IPS DF 6.9 (cell line): ENCODE measurements around the gene TRIML2.

ENCODE experiments used
- DNase-seq: peaks from one replicate; pipeline ENCODE4 v3.0.0-alpha.2; 2013; ENCODE audit warnings: low read depth, low spot score
- H3K27ac ChIP-seq: one replicate; pipeline ENCODE4 v1.5.1; 2013; ENCODE audit warnings: low read length, control low read depth
- H3K27me3 ChIP-seq: 2 replicates; pipeline ENCODE4 v1.6.1; 2013; ENCODE audit warnings: mild to moderate bottlenecking, low read length; ENCODE audit not compliant: control insufficient read depth, insufficient read depth
- H3K36me3 ChIP-seq: 2 replicates; pipeline ENCODE4 v1.6.1; 2013; ENCODE audit warnings: low read length; ENCODE audit not compliant: control insufficient read depth, insufficient read depth
- H3K4me1 ChIP-seq: 2 replicates; pipeline ENCODE4 v1.6.1; 2013; ENCODE audit warnings: low read length; ENCODE audit not compliant: control insufficient read depth, insufficient read depth
- H3K4me3 ChIP-seq: 2 replicates; pipeline ENCODE4 v1.5.1; 2013; ENCODE audit warnings: mild to moderate bottlenecking, low read length
- H3K9me3 ChIP-seq: 2 replicates; pipeline ENCODE4 v1.6.1; 2013; ENCODE audit warnings: low read length, inconsistent platforms; ENCODE audit not compliant: control insufficient read depth, insufficient read depth
- WGBS: extraction: QIAGEN DNeasy Blood & Tissue Kit; methylation state at CpG from one replicate; pipeline ENCODE4 v1.1.7; 2013; ENCODE audit warnings: mixed read lengths, missing lambda C conversion rate; ENCODE audit not compliant: insufficient read length, insufficient coverage; 5-methylcytosine and 5-hydroxymethylcytosine counted together

TRIML2 gene, protein sequence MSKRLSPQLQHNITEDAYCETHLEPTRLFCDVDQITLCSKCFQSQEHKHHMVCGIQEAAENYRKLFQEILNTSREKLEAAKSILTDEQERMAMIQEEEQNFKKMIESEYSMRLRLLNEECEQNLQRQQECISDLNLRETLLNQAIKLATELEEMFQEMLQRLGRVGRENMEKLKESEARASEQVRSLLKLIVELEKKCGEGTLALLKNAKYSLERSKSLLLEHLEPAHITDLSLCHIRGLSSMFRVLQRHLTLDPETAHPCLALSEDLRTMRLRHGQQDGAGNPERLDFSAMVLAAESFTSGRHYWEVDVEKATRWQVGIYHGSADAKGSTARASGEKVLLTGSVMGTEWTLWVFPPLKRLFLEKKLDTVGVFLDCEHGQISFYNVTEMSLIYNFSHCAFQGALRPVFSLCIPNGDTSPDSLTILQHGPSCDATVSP

GRCh38 chr4:188109157-188109755 lies at the start of gene TRIML2:
Gene TRIML2, minus strand, starts transcription at chr4:188109603. Its CDS starts 4,235 bp downstream, at chr4:188105368.
- peak within 1 kb of the TSS; percentile 96 for H3K27ac ChIP-seq
- no CpG with 5 or more reads among the region's 11 CpGs for WGBS

DNA sequence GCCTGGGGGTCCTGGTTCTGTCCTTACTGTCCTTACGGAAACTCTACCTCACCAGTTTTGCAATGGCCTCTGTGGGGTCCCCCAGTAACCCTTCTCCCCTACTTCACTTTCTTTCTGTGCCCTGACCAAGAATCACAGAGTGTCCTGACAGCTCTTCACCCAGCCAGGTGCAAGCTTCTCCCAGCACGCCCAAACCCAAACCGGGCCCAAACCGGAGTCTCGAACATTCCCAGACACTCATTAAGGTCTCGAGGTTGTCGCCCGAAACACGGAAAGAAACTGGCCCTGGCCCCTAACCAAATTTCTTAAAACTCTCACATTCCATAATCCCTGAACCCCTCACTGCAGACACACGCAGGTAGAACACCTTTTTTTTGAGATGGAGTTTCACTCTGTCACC lies 48.9 kb upstream of the TRIML2 start:
- DNase-seq, result no peak
- Histone ChIP-seq H3K4me1 (peaks cover 1% of the 10 kb centered on the region; the same call in 1 of the 2 replicates), H3K9me3 (no peaks in the 10 kb centered on the region), H3K27me3 (no peaks in the 10 kb centered on the region), H3K27ac (no peak overlapping the region), H3K4me3 (no peak overlapping the region), H3K36me3 (no peaks in the 10 kb centered on the region)
- no CpG with 5 or more reads among the region's 10 CpGs for WGBS

More at GRCh38 chr4:188109157-188109755, at the start of gene TRIML2:
- H3K27me3 ChIP-seq, result no peaks in the 10 kb centered on the region; the same call in 1 of the 2 replicates
- H3K36me3 ChIP-seq, result peaks cover 8% of the 10 kb centered on the region; the same call in 1 of the 2 replicates
- no peaks in the 10 kb centered on the region for H3K9me3 ChIP-seq
- H3K4me1 ChIP-seq, result peaks cover 3% of the 10 kb centered on the region; the same call in 1 of the 2 replicates
- peak within 1 kb of the TSS; percentile 19; the same call in 1 of the 2 replicates for H3K4me3 ChIP-seq
- DNase-seq, result no peak

GRCh38 chr4:188154668-188155405 lies 45.4 kb upstream of the TRIML2 start:
- Histone ChIP-seq H3K4me1 (no peaks in the 10 kb centered on the region), H3K4me3 (no peak overlapping the region), H3K27me3 (no peaks in the 10 kb centered on the region), H3K9me3 (no peaks in the 10 kb centered on the region), H3K27ac (no peak overlapping the region), H3K36me3 (no peaks in the 10 kb centered on the region)
- no CpG with 5 or more reads among the region's 11 CpGs for WGBS
- no peak for DNase-seq

DNA sequence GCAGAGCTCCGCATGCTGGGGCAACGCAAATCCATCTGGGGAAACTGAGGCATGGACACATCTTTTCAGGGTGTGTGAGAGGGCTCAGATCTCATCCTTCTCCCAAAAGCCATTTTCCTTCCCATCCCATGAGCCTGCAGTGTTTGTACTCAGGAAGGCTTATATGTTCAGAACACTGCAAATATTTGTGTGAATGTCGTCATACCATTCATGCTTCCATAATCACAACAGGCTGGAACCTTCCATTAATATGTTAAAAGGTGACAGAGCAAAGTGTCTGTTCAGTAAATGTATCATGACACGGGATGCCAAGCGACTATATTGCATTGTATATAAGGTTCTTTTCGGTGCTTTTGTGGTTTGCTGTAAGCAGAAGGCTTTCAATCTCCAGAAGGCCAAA lies 38.4 kb upstream of the TRIML2 start:
- Histone ChIP-seq H3K36me3 (no peaks in the 10 kb centered on the region), H3K9me3 (no peaks in the 10 kb centered on the region), H3K4me3 (no peak overlapping the region), H3K27me3 (no peaks in the 10 kb centered on the region), H3K27ac (no peak overlapping the region), H3K4me1 (no peaks in the 10 kb centered on the region)
- DNase-seq, result no peak
- WGBS, result no CpG with 5 or more reads among the region's 6 CpGs

DNA sequence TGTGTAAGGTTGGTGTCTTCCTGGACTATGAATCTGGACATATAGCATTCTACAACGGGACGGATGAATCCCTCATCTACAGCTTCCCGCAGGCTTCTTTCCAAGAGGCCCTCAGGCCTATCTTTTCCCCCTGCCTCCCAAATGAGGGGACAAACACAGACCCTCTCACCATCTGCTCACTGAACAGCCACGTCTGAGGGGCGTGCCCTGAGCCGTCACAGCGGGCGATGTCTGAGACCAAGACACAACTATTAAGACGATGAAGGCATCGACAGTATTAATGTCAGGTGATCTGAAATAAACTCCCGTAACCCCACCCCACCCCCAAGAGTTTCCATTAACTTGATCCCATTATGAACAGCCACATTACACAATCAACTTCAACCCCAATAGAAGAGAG lies 37.8 kb upstream of the TRIML2 start:
- no CpG with 5 or more reads among the region's 11 CpGs for WGBS

DNA sequence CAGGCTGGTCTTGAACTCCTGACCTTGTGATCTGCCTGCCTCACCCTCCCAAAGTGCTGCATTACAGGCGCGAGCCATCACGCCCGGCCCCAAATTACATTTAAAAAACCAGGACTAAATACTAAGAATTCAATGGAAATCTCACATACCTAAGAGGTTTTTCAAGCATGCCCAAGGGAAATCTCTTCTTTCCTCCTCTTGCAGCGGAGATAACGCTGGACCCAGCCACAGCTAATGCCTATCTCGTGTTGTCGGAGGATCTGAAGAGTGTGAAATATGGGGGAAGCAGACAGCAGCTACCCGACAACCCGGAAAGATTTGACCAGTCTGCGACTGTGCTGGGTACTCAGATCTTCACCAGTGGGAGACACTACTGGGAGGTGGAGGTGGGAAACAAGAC lies 37.2 kb upstream of the TRIML2 start:
- no peak overlapping the region for H3K27ac ChIP-seq
- DNase-seq, result no peak
- H3K4me3 ChIP-seq, result no peak overlapping the region
- no peaks in the 10 kb centered on the region for H3K27me3 ChIP-seq
- no CpG with 5 or more reads among the region's 11 CpGs for WGBS
- H3K4me1 ChIP-seq, result no peaks in the 10 kb centered on the region
- no peaks in the 10 kb centered on the region for H3K36me3 ChIP-seq
- H3K9me3 ChIP-seq, result no peaks in the 10 kb centered on the region

More for the DNA sequence above, 37.8 kb upstream of the TRIML2 start:
- Histone ChIP-seq H3K36me3 (no peaks in the 10 kb centered on the region), H3K4me3 (no peak overlapping the region), H3K4me1 (no peaks in the 10 kb centered on the region), H3K27me3 (no peaks in the 10 kb centered on the region), H3K9me3 (no peaks in the 10 kb centered on the region), H3K27ac (no peak overlapping the region)
- no peak for DNase-seq

DNA sequence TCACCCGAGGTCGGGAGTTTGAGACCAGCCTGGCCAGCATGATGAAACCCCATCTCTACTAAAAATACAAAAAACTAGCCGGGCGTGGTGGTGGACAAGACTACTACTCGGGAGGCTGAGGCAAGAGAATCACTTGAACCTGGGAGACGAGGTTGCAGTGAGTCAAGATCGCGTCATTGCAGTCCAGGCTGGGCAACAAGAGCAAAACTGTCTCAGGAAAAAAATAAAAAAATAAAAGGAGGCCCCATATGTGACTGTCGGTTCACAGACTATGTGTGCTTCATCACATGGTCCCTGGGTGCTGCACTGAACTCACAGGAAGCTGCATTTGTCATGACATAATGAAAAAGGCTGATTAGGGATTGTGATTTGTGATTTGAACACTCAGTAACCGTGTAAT lies 36.2 kb upstream of the TRIML2 start:
- Histone ChIP-seq H3K4me3 (no peak overlapping the region), H3K27ac (no peak overlapping the region), H3K4me1 (no peaks in the 10 kb centered on the region), H3K36me3 (no peaks in the 10 kb centered on the region), H3K27me3 (no peaks in the 10 kb centered on the region), H3K9me3 (no peaks in the 10 kb centered on the region)
- no CpG with 5 or more reads among the region's 10 CpGs for WGBS
- no peak for DNase-seq

DNA sequence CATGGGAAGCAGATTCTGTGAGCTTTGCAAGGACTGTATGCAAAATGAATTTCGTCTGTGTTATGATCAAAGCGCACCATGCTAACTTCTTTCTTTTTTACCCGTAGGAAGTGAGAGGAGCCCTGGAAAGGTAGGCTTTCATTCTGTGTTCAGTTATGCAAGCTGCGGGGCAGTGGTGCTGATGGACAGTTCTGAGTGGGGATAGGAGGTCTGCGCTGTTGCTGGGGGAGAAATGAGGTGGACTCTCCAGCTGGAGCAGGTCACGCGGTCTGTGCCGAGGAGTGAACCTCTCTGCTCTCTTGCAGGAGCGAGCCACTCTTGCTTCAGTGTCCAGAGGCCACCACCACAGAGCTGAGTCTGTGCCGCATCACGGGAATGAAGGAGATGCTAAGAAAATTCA lies 34.3 kb upstream of the TRIML2 start:
- WGBS, result no CpG with 5 or more reads among the region's 11 CpGs
- Histone ChIP-seq H3K4me1 (peaks cover 1% of the 10 kb centered on the region; the same call in 1 of the 2 replicates), H3K4me3 (no peak overlapping the region), H3K27me3 (no peaks in the 10 kb centered on the region), H3K27ac (no peak overlapping the region), H3K36me3 (no peaks in the 10 kb centered on the region), H3K9me3 (no peaks in the 10 kb centered on the region)
- DNase-seq, result no peak

GRCh38 chr4:188139671-188140070 lies 30.3 kb upstream of the TRIML2 start:
- no peak overlapping the region for H3K4me3 ChIP-seq
- H3K4me1 ChIP-seq, result peaks cover 1% of the 10 kb centered on the region; the same call in 1 of the 2 replicates
- no peak overlapping the region for H3K27ac ChIP-seq
- no peaks in the 10 kb centered on the region for H3K9me3 ChIP-seq
- DNase-seq, result no peak
- no peaks in the 10 kb centered on the region for H3K27me3 ChIP-seq
- no CpG with 5 or more reads among the region's 19 CpGs for WGBS
- no peaks in the 10 kb centered on the region for H3K36me3 ChIP-seq

DNA sequence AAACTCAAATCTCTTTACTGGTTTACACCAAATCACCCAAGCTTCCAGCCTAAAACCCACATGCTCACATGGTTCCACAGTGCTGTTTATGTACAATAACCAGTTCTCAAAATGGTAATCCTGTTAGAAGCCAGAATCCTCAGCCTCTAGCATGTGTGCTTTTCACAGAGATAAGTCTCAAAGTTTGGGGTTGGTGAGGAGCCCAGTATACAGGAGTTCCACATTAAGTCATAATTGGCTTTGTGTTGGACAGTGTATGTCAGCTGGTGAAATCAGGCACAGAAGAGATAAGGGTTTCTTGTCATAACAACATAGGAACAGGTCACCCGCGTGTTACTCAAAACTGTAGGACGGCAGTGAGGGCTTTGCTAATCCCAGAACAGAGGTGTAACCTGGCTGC lies 29.7 kb upstream of the TRIML2 start, which contains the start of gene TRIML1:
Gene TRIML1 (plus strand): TSS at position 301 of the 400 bp plus-strand sequence. CDS start 118 bp downstream, outside the sequence.
- WGBS, result no CpG with 5 or more reads among the region's 3 CpGs
- H3K4me1 ChIP-seq, result peaks cover 1% of the 10 kb centered on the region; the same call in 1 of the 2 replicates
- H3K36me3 ChIP-seq, result no peaks in the 10 kb centered on the region
- no peaks in the 10 kb centered on the region for H3K27me3 ChIP-seq
- no peak within 1 kb of the TSS for H3K4me3 ChIP-seq
- H3K9me3 ChIP-seq, result no peaks in the 10 kb centered on the region
- no peak within 1 kb of the TSS for H3K27ac ChIP-seq
- DNase-seq, result no peak
